Stimulated activated CD8-positive, alpha-beta memory T cell treated with anti-CD3 and anti-CD28 coated beads, Interleukin-15, amount 100 ng/mL, for 1 hour (primary cell): Measurements from ENCODE around the gene TMEM190.
A peak's percentile ranks its signal among the peaks of the same experiment; 100 is the strongest.
"Not testable (repeated sequence)": the region's sequence is repeated elsewhere in the genome, so short reads cannot be mapped to it uniquely, and the experiment has no call there.

Experiments
- DNase-seq: peaks from one replicate; pipeline ENCODE4 v3.0.0-alpha.2; 2020; ENCODE audit warnings: low read depth

Gene TMEM190

GRCh38 chr19:55376241-55376933, at the start of gene TMEM190:
Gene TMEM190, plus strand, starts transcription at chr19:55376826. Its CDS starts 28 bp downstream, at chr19:55376854.
- DNase-seq = no peak

DNA sequence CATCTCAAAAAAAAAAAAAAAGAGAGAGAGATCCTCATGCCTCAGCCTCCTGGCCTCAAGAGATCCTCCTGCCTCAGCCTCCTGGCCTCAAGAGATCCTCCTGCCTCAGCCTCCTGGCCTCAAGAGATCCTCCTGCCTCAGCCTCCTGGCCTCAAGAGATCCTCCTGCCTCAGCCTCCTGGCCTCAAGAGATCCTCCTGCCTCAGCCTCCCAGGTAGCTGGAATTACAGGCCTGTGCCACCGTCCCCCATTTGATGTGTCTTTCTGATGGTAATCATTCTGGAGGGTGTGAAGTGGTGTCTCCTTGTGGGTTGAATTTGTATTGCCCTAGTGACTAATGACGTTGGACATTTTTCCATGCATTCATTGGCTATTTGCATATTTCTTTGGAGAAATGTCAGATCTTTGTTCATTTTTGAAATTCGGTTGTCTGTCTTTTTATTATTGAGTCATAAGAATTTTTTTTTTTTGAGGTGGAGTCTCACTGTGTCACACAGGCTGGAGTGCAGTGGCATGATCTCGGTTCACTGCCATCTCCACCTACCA, 47.8 kb upstream of the TMEM190 start:
- not testable (repeated sequence) for DNase-seq

- not testable (repeated sequence) for DNase-seq
Observed at GRCh38 chr19:55329791-55330190, 46.8 kb upstream of the TMEM190 start.

DNA sequence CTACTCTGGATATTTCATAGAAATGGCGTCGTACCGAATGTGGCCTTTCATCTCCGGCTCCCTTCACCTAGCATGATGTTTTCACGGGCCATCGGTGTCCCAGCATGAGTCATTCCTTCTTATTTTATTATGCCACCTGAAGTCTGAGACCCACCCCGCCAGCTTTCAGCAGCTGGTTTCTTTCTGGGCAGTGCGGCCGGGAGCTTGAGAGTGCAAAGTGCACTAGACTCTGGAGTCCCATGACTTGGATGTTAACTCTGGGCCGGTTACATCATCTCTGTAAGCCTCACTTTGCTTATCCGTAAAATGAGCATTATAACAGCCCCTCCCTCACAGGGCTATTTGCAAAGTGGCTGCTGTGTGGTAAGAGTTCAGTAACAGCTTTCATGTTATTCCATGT, 42.8 kb upstream of the TMEM190 start:
- DNase-seq = no peak

DNA sequence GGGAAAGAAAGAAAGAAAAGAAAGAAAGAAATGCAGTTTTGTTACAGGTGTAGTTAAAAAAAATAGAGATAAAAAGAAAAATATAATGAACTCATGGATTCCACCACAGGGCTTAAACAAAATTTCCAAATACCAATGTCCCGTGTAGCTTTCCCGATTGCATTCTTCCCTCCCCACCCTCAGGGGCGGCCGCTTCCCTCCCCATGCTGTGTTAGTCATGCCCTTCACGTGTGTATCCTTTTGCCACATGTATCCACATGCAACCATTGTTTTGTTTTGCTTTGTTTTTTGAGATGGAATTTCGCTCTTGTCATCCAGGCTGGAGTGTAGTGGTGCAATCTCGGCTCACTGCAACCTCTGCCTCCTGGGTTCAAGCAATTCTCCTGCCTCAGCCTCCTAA, 40.5 kb upstream of the TMEM190 start:
- no peak for DNase-seq

DNA sequence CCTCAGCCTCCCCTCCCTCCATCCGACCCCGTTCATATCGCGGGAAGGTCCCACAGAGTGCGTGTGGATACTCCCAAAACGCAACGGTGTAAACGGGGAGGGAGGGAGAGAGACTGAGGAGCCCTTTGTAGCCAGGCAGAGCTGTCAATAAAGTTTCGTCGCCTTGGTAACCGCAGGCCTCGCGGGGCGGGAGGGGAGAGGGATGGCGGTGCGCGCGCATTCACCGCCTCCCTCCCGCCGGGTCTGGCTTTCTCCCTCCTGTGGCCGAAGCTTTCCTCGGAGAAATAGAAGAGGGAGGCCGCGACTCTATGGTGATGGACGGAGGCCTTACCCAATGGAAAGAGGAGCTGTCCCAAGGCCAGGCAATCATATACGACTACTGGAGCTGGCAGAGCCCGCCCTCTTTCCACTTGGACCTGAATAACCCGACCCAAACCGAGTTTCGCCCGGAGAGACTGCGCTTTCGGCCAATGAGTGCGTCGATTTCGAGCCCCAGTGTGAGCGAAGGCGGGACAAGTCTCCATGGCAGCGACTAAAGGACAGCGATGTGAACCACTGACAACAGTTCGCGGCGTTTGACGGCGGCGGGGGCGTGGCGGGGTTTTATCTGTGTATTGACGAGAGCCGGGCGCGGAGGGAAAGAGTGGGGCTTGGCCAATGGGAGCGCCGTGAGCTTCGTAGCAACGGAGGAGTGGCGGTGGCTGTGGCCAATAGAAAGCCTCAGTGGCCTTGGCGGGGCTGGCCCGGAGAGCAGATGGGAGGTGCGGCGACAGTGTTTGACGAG, 37.3 kb upstream of the TMEM190 start, which contains the start of gene KMT5C:
Gene KMT5C, plus strand, starts transcription at position 772 of the 784 bp plus-strand sequence. CDS start 2,061 bp downstream, outside the sequence.
- peak; percentile 100 for DNase-seq

- DNase-seq = no peak
Observed at GRCh38 chr19:55339889-55340783, 36.5 kb upstream of the TMEM190 start.

GRCh38 chr19:55340784-55341147, 35.9 kb upstream of the TMEM190 start:
- DNase-seq = no peak

GRCh38 chr19:55341171-55341588, 35.4 kb upstream of the TMEM190 start:
- DNase-seq = no peak

DNA sequence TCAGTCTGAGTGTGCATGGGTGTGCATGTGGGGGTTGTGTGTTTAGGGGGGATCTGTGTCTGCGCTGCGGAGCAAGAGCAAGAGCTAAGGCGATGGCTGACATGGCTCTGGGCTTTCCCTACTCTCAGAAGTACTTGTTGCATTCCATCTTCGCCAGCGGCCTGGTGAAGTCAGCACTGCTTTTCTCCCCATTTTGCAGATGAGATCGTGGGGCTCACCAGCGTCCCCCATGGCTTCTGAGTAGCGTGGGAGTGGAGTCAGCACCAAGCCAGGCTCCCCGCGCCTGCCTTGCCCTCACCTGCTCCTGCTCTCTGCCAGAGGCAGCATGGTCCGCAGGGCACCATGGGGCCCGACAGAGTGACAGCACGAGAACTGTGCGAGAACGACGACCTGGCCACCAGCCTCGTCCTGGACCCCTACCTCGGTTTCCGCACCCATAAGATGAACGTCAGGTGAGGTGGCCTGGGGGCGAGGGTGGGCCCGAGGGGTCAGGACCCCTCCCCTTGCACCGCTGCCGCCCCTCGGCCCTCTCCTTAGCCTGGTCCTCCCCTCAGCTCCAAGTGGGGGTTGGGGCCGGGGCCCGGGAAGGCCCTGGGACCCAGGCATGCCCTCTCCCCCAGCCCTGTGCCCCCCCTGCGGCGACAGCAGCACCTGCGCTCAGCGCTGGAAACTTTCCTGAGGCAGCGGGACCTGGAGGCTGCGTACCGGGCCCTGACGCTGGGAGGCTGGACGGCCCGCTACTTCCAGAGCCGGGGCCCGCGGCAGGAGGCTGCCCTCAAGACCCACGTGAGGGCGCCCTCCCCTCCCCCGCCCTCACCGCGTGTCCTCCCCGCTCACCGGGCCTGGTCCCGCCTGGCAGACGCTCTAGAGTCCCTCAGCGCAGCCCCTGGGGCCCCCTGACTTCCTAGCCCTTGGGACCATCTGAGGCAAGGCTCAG, 34.8 kb upstream of the TMEM190 start:
- DNase-seq = no peak

GRCh38 chr19:55344444-55344843, 32.2 kb upstream of the TMEM190 start:
- DNase-seq = no peak

DNA sequence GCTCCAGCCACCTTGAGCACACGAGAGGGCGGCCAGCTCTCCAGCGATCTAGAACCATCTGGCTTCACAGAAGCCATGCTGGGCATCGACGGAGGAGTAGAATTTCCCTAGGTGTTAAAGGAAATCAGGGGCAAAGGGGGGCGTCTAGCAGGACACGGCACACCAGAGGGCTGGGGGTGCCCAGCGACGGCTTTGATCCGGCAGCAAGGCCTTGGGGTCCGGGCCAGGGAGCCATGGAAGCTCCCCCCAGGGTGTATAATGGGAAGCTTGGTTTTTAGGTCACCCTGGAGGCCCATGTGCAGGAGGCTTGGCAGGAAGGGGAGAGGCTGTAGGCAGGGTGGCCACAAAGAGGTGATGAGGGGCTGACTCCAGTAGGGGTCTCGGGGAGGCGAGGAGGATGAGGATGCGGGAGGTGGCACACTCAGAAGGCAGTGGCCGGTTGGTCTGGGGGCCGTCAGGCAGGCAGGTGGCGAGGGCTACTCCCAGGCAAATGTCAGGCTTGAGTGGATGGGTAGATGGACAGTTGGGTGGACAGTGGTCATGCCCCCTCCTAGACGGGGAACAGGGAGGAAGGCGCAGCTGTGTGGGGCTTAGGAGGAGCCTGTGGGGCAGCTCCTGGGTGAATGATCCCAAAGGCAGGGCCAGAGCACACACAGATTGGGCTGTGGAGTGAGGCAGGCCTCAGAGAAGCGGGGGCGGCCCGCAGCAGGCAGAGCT, 31.4 kb upstream of the TMEM190 start:
- no peak for DNase-seq

- DNase-seq = no peak
Observed at GRCh38 chr19:55345818-55346724, 30.6 kb upstream of the TMEM190 start.

DNA sequence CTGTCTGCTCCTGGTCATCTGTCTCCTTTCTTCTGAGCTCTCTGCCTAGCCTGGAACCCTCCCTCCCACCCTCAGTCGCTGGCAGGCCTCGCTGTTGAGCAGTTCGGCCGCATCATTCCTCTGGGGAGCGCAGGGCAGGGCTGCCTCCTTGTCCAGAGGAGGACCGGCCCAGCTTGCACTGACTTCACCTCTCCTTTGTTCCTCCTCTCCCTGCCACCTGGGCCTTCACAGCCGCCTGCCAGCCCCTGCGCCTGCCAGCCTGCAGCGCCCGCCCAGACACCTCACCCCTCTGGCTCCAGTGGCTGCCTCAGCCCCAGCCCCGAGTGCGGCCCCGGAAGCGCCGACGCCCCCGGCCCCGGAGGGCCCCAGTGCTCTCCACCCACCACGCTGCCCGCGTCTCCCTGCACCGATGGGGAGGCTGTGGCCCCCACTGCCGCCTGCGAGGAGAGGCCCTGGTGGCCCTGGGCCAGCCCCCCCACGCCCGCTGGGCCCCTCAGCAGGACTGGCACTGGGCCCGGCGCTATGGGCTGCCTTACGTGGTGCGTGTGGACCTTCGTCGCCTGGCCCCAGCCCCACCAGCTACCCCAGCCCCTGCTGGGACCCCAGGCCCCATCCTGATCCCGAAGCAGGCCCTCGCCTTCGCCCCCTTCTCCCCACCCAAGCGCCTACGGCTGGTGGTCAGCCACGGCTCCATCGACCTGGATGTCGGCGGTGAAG, 29.7 kb upstream of the TMEM190 start:
- DNase-seq = no peak

GRCh38 chr19:55347442-55348009, 29.1 kb upstream of the TMEM190 start:
- no peak for DNase-seq

DNA sequence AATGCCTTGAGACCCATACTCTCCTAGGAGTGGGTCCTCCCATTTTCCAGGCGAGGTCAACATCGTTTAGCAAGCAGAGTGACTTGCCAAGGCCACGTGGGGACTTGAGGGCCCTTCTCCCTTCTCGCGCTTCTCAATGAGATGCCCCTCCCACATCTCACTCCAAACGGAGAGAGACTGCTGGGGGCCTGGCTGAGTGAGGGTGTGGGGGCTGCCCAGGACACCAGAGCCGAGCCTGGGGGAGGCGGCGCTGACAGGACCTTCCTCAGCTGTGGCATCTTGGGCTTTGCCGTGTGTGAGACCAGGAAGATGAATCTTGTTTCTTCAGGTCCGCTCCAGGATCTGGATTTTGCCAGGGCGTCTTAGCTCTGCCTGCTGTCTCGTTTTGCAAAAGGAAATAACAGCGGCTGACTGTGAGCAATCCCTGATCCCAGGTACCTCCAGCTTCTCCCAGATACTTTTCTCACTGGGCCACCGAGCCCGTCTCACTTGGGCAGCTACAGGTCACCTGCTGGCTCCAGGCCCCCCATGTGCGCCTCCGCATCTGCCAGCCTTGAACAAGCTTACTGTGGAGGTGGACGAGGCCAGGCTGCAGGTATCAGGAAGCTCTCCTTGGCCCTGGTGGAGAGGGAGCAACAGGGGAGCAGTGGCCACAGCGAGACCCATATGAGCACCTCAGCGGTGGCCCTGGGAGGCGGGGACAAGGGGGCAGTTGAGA, 28.1 kb upstream of the TMEM190 start:
- no peak for DNase-seq

- DNase-seq = no peak
Observed at GRCh38 chr19:55350620-55351315, 25.9 kb upstream of the TMEM190 start.
